22Rv1 (cell line): ENCODE data around the gene OPN4.

Experiments
- ZFX ChIP-seq: fragments of 450-650 bp; IDR thresholded peaks from 2 replicates; pipeline ENCODE4 v1.6.1; 2017; ENCODE audit warnings: antibody characterized with exemption, borderline replicate concordance
- TF ChIP-seq, protein P1 (sequence below): fragments of 450-650 bp; IDR thresholded peaks from 2 replicates; pipeline ENCODE4 v1.5.1; 2017; ENCODE audit warnings: mild to moderate bottlenecking

DNA sequence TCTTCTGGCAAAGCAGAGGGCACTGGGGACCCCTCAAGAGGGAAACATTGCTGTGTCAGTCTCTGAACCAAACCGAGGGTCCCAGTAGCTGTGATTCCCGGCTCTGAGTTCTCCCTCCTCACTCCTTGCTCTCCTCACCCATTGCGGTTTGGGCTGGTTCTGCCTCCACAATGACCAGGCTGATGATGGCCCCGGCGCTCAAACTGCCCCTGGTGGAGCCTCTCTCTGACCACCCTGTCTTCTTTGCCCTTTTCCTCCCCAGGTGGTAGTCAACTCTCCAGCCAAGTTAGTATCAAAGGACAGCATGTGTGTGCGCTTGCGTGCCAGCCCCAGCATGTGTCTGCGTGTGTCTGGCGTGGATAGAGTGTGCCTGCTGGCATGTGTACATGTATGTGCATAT is 31.1 kb downstream of the OPN4 start:
- TF ChIP-seq, protein P1, sequence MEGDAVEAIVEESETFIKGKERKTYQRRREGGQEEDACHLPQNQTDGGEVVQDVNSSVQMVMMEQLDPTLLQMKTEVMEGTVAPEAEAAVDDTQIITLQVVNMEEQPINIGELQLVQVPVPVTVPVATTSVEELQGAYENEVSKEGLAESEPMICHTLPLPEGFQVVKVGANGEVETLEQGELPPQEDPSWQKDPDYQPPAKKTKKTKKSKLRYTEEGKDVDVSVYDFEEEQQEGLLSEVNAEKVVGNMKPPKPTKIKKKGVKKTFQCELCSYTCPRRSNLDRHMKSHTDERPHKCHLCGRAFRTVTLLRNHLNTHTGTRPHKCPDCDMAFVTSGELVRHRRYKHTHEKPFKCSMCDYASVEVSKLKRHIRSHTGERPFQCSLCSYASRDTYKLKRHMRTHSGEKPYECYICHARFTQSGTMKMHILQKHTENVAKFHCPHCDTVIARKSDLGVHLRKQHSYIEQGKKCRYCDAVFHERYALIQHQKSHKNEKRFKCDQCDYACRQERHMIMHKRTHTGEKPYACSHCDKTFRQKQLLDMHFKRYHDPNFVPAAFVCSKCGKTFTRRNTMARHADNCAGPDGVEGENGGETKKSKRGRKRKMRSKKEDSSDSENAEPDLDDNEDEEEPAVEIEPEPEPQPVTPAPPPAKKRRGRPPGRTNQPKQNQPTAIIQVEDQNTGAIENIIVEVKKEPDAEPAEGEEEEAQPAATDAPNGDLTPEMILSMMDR: no peak
- no peak for TF ChIP-seq ZFX
